HG03378 (cell line): ENCODE results near the gene ZMAT5.

Experiments
- ATAC-seq: cut with Tn5 transposase; IDR thresholded peaks from one replicate; pipeline ENCODE4 v1.9.1; 2021; ENCODE audit warnings: mild to moderate bottlenecking, moderate library complexity; ENCODE audit not compliant: unreplicated experiment

The ZMAT5 gene

GRCh38 chr22:29732883-29733282 lies 33.9 kb downstream of the ZMAT5 start:
- ATAC-seq = no peak

- no peak for ATAC-seq
These were observed 35.6 kb downstream of the ZMAT5 start for GRCh38 chr22:29731058-29731850.

- ATAC-seq = no peak
These were observed 37.6 kb downstream of the ZMAT5 start for GRCh38 chr22:29729161-29729560.

- no peak for ATAC-seq
These were observed 39.7 kb downstream of the ZMAT5 start for GRCh38 chr22:29727131-29727523.

- ATAC-seq = no peak
These were observed 40.2 kb downstream of the ZMAT5 start for GRCh38 chr22:29726512-29727130.

GRCh38 chr22:29726106-29726505 lies 40.7 kb downstream of the ZMAT5 start:
- no peak for ATAC-seq

GRCh38 chr22:29724843-29725242 lies 42.0 kb downstream of the ZMAT5 start:
- no peak for ATAC-seq

GRCh38 chr22:29723766-29724165 lies 43.0 kb downstream of the ZMAT5 start:
- ATAC-seq = no peak

GRCh38 chr22:29722587-29722986 lies 44.2 kb downstream of the ZMAT5 start:
- ATAC-seq = no peak

GRCh38 chr22:29722151-29722550 lies 44.7 kb downstream of the ZMAT5 start:
- no peak for ATAC-seq

GRCh38 chr22:29720811-29721323 lies 45.9 kb downstream of the ZMAT5 start:
- ATAC-seq = no peak

GRCh38 chr22:29719899-29720645 lies 46.7 kb downstream of the ZMAT5 start, which contains the start of gene CABP7:
TSS of gene CABP7 (plus strand) at chr22:29720003. CDS start at chr22:29720425, 422 bp downstream.
- ATAC-seq = no peak

GRCh38 chr22:29718949-29719898 lies 47.6 kb downstream of the ZMAT5 start:
- no peak for ATAC-seq

GRCh38 chr22:29717789-29718188 lies 49.0 kb downstream of the ZMAT5 start:
- ATAC-seq = no peak

- ATAC-seq = no peak
These were observed 49.8 kb downstream of the ZMAT5 start for GRCh38 chr22:29716814-29717545.

- no peak for ATAC-seq
These were observed 51.1 kb downstream of the ZMAT5 start for GRCh38 chr22:29715705-29716104.

GRCh38 chr22:29715240-29715639 lies 51.6 kb downstream of the ZMAT5 start:
- ATAC-seq = no peak

GRCh38 chr22:29713156-29713727 lies 53.6 kb downstream of the ZMAT5 start:
- no peak for ATAC-seq

GRCh38 chr22:29712119-29712518 lies 54.7 kb downstream of the ZMAT5 start:
- no peak for ATAC-seq
